ENCODE data around the gene EGLN2. TPM values are rescaled to one million over a fixed set of nuclear protein-coding genes. Genes with fewer than 3 reads are reported as not detected.

Gene EGLN2
- total RNA-seq, 1 donor from 2014 or later = 37.1 TPM

DNA sequence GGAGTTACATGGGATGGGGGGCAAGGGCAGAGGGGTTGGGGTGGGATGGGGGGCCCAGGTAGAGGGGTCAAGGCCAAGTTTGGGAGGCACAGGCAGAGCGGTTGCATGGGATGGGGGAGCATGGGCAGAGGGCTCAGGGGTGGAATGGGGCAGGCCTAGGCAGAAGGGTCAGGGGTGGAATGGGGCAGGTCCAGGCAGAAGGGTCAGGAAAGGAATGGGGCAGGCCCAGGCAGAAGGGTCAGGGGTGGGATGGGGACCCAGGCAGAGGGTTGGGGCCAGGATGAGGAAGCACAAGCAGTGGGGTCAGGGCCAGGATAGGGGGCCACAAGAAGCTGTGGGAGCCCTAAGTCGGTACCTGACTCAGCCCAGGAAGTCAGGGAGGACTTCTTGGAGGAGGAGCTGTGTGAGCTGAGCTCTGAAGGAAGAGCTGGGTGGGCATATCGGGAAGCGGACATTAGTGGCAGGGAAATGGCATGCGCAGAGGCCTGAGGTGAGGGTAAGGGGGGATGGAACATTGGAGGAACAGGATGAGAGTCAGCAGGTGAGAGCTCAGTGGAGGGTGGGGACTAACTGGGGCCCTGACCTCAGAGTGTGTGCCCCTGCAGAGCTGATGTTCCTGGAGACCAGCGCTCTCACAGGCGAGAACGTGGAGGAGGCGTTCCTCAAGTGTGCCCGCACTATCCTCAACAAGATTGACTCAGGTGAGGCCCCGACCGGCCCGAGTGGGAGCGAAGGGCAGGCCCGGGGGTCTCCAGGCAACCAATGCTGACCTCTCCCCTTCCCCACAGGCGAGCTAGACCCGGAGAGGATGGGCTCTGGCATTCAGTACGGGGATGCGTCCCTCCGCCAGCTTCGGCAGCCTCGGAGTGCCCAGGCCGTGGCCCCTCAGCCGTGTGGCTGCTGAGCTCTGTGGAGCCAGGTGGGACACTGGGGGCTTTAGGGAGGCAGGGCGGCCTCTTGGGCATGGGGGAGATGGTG lies 12.6 kb upstream of the EGLN2 start:
- H3K4me3 ChIP-seq (ENCODE audit: low read length in 3 of 3) = no peak overlapping the region
- peaks cover 3 to 7% (median 4%) of the 10 kb centered on the region in 3 donors for H3K36me3 ChIP-seq (ENCODE audit: control insufficient read depth in 3 of 3, insufficient read depth in 3 of 3, low read length in 3 of 3)

DNA sequence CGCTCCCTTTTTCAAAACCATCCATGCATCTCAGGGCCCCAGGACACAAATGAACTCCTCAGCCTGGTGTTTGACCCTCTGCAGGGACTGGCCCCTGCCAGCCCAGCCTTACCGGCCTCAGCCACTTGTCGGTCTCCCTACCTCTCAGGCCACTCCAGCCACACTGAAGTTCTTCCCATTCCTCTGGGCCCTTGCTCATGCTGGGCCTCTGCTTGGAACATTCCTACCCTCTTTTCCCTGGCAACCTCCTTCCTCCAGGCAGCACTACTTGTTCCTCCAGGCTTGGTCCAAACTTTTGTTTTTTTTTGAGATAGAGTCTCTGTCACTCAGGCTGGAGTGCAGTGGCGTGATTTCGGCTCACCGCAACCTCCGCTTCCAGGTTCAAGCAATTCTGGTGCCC lies 7.6 kb upstream of the EGLN2 start:
- no peaks in the 10 kb centered on the region for H3K4me1 ChIP-seq (ENCODE audit: control insufficient read depth in 3 of 3, insufficient read depth in 3 of 3, low read length in 3 of 3)

More for the DNA sequence above, 12.6 kb upstream of the EGLN2 start:
- Histone ChIP-seq H3K9me3 (ENCODE audit: control insufficient read depth in 3 of 3, low read length in 3 of 3) (no peaks in the 10 kb centered on the region), H3K27ac (ENCODE audit: low read depth, low read length) (no peak overlapping the region), H3K4me1 (ENCODE audit: control insufficient read depth in 3 of 3, insufficient read depth in 3 of 3, low read length in 3 of 3) (no peaks in the 10 kb centered on the region), H3K27me3 (ENCODE audit: control insufficient read depth in 3 of 3, insufficient read depth in 3 of 3, low read length in 3 of 3) (no peaks in the 10 kb centered on the region), H3K9ac (ENCODE audit: low read depth in 1 of 3, low read length in 3 of 3) (no peak overlapping the region)

DNA sequence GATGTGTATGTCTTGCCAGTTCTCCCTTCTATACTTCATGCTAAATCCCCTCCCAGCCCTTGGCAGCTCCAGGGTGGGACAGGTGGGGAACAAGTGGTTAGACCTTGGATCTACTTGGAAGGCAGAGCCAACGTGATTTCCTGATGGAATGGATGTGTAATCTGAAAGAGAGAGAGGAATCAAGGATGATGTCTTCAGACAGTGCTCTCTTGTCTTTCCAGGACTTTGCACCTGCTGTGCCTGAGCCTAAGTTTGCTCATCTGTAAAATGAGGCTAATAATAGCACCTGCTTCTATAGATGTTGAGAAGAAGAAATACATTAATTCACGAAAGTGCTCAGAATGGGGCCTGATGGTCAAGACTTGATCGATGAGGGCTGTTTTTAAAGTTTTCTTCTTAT lies 7.0 kb upstream of the EGLN2 start:
- H3K9me3 ChIP-seq (ENCODE audit: control insufficient read depth in 3 of 3, low read length in 3 of 3) = no peaks in the 10 kb centered on the region
- H3K27ac ChIP-seq (ENCODE audit: low read depth, low read length) = no peak overlapping the region
- H3K4me3 ChIP-seq (ENCODE audit: low read length in 3 of 3) = no peak overlapping the region
- no peaks in the 10 kb centered on the region for H3K4me1 ChIP-seq (ENCODE audit: control insufficient read depth in 3 of 3, insufficient read depth in 3 of 3, low read length in 3 of 3)
- H3K9ac ChIP-seq (ENCODE audit: low read depth in 1 of 3, low read length in 3 of 3) = no peak overlapping the region
- no peaks in the 10 kb centered on the region for H3K27me3 ChIP-seq (ENCODE audit: control insufficient read depth in 3 of 3, insufficient read depth in 3 of 3, low read length in 3 of 3)
- peaks cover under 1 to 3% (median 3%) of the 10 kb centered on the region in 3 donors for H3K36me3 ChIP-seq (ENCODE audit: control insufficient read depth in 3 of 3, insufficient read depth in 3 of 3, low read length in 3 of 3)

More for the DNA sequence above, 7.6 kb upstream of the EGLN2 start:
- no peak overlapping the region for H3K27ac ChIP-seq (ENCODE audit: low read depth, low read length)
- no peak overlapping the region for H3K9ac ChIP-seq (ENCODE audit: low read depth in 1 of 3, low read length in 3 of 3)
- peaks cover 3 to 7% (median 4%) of the 10 kb centered on the region in 3 donors for H3K36me3 ChIP-seq (ENCODE audit: control insufficient read depth in 3 of 3, insufficient read depth in 3 of 3, low read length in 3 of 3)
- no peaks in the 10 kb centered on the region for H3K9me3 ChIP-seq (ENCODE audit: control insufficient read depth in 3 of 3, low read length in 3 of 3)
- no peaks in the 10 kb centered on the region for H3K27me3 ChIP-seq (ENCODE audit: control insufficient read depth in 3 of 3, insufficient read depth in 3 of 3, low read length in 3 of 3)
- no peak overlapping the region for H3K4me3 ChIP-seq (ENCODE audit: low read length in 3 of 3)

DNA sequence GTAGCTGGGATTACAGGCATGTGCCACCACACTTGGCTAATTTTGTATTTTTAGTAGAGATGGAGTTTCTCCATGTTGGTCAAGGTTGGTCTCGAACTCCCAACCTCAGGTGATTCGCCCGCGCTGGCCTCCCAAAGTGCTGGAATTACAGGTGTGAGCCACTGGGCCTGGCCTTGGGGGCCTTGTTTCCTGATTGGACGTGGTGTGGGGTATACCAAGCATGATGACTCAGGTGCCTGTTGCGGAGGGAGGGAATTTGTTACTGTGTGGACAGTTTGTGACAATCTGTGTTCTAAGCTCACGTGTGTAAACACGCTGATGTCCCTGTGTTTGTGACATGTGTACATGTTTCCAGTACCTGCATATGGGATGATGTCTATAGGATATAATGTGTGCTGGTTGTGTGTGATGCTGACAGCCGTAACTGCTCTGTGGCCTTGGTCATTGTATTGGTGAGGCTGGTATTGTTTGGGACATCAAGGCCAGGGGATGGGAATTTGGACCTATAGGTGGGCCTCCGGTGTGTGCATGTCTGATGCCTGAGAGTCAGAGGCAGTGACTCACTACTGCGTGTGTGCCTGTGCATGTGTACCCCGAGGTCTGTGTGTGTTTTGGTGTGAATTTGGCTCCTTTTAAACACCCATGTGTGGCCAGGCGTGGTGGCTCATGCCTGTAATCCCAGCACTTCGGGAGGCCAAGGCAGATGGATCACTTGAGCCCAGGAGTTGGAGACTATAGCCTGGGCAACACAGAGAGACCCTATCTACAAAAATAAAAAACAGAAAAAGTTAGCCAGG lies 1.6 kb upstream of the EGLN2 start:
- H3K4me1 ChIP-seq (ENCODE audit: control insufficient read depth in 3 of 3, insufficient read depth in 3 of 3, low read length in 3 of 3) = peaks cover 30 to 33% (median 30%) of the 10 kb centered on the region in 3 donors
- H3K4me3 ChIP-seq (ENCODE audit: low read length in 3 of 3) = no peak overlapping the region
- H3K27ac ChIP-seq (ENCODE audit: low read depth, low read length) = peak overlapping the region; percentile 93
- peaks cover 11 to 18% (median 16%) of the 10 kb centered on the region in 3 donors for H3K36me3 ChIP-seq (ENCODE audit: control insufficient read depth in 3 of 3, insufficient read depth in 3 of 3, low read length in 3 of 3)
- H3K9ac ChIP-seq (ENCODE audit: low read depth in 1 of 3, low read length in 3 of 3) = peak overlapping the region in 2 of 3 donors; percentile 69 to 86
- H3K9me3 ChIP-seq (ENCODE audit: control insufficient read depth in 3 of 3, low read length in 3 of 3) = no peaks in the 10 kb centered on the region
- no peaks in the 10 kb centered on the region for H3K27me3 ChIP-seq (ENCODE audit: control insufficient read depth in 3 of 3, insufficient read depth in 3 of 3, low read length in 3 of 3)

DNA sequence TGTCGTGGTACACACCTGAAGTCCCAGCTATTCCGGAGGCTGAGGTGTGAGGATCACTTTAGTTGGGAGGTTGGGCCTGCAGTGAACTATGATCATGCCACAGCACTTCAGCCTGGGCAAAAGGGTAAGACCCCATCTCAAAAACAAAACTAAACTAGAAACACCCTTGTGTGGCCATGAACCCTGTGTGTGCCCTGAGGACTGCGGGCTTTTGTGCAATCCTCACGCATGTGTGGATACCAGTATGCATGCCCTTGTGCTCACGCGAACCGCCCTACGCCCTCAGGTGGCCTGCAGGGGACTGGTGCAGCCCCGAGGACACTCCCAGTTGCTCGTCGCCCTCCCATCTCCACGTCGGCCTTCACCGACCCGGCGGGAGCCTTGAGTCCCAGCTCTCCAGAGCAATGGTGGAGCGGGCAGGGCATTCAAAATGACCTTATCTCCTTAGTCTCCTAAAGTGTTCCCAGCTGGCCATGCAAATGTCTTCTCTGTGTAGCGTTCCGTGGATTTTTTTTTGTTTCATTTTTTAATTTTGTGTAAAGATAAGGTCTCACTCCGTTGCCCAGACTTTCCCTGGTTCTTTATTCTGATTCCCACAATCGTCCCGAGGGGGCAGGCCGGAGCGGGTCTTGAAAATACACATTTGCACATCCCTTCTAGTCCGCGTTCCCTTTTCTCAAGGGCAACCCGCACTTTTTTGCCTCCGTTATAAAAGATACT lies 868 bp upstream of the EGLN2 start:
- H3K9me3 ChIP-seq (ENCODE audit: control insufficient read depth in 3 of 3, low read length in 3 of 3) = no peaks in the 10 kb centered on the region
- peak overlapping the region; percentile 72 to 92 (median 83) for H3K4me3 ChIP-seq (ENCODE audit: low read length in 3 of 3)
- H3K27me3 ChIP-seq (ENCODE audit: control insufficient read depth in 3 of 3, insufficient read depth in 3 of 3, low read length in 3 of 3) = no peaks in the 10 kb centered on the region
- peaks cover 37 to 41% (median 38%) of the 10 kb centered on the region in 3 donors for H3K4me1 ChIP-seq (ENCODE audit: control insufficient read depth in 3 of 3, insufficient read depth in 3 of 3, low read length in 3 of 3)
- peaks cover 11 to 18% (median 16%) of the 10 kb centered on the region in 3 donors for H3K36me3 ChIP-seq (ENCODE audit: control insufficient read depth in 3 of 3, insufficient read depth in 3 of 3, low read length in 3 of 3)
- peak overlapping the region; percentile 93 for H3K27ac ChIP-seq (ENCODE audit: low read depth, low read length)
- H3K9ac ChIP-seq (ENCODE audit: low read depth in 1 of 3, low read length in 3 of 3) = peak overlapping the region; percentile 69 to 86 (median 75)

DNA sequence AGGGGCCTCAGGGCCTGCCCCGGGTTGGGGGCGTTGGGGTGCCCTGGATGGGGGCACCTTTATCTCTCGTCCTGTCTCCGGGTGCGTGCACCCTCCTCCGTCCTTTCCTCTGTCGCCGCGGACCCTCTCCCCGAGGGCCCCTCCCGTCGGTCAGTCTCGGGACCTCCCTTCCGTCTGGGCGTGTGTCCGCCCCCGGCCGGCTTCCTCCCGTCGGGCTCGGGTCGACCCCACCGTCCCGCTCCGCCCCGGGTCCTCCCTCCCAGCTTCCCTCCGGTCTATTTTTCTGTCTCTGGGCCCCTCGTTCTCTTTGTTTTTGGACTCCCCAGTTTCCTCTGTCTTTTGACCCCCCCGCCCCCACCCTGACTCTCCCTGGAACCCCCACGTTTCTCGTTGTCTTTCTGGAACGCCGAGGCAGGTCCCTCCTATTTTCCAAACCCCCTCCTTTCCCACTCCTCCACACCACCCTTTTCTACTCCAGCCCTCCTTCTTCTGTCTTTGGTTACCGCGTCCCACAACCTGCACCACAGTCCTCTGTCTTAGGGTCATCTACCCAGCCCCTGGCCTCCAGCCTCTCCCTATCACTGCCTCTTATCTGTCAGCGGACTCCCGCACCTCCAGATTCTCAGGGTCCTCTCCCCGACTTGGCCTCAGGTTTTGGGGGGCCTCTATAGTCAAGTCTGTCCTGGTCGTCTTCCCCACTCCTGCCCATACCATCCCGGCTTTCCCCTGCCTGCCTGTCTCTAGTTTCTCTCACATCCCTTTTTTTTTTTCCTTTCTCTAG lies 757 bp downstream of the EGLN2 start:
- peaks cover 54 to 57% (median 54%) of the 10 kb centered on the region in 3 donors for H3K4me1 ChIP-seq (ENCODE audit: control insufficient read depth in 3 of 3, insufficient read depth in 3 of 3, low read length in 3 of 3)
- peak overlapping the region; percentile 66 to 87 (median 86) for H3K9ac ChIP-seq (ENCODE audit: low read depth in 1 of 3, low read length in 3 of 3)
- peak overlapping the region; percentile 72 to 81 (median 80) for H3K4me3 ChIP-seq (ENCODE audit: low read length in 3 of 3)
- peaks cover 14 to 21% (median 16%) of the 10 kb centered on the region in 3 donors for H3K36me3 ChIP-seq (ENCODE audit: control insufficient read depth in 3 of 3, insufficient read depth in 3 of 3, low read length in 3 of 3)
- peak overlapping the region; percentile 85 for H3K27ac ChIP-seq (ENCODE audit: low read depth, low read length)
- no peaks in the 10 kb centered on the region for H3K27me3 ChIP-seq (ENCODE audit: control insufficient read depth in 3 of 3, insufficient read depth in 3 of 3, low read length in 3 of 3)
- H3K9me3 ChIP-seq (ENCODE audit: control insufficient read depth in 3 of 3, low read length in 3 of 3) = no peaks in the 10 kb centered on the region

DNA sequence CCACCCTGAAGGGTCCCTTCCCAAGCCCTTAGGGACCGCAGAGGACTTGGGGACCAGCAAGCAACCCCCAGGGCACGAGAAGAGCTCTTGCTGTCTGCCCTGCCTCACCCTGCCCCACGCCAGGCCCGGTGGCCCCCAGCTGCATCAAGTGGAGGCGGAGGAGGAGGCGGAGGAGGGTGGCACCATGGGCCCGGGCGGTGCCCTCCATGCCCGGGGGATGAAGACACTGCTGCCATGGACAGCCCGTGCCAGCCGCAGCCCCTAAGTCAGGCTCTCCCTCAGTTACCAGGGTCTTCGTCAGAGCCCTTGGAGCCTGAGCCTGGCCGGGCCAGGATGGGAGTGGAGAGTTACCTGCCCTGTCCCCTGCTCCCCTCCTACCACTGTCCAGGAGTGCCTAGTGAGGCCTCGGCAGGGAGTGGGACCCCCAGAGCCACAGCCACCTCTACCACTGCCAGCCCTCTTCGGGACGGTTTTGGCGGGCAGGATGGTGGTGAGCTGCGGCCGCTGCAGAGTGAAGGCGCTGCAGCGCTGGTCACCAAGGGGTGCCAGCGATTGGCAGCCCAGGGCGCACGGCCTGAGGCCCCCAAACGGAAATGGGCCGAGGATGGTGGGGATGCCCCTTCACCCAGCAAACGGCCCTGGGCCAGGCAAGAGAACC lies 1.5 kb downstream of the EGLN2 start:
- H3K9me3 ChIP-seq (ENCODE audit: control insufficient read depth in 3 of 3, low read length in 3 of 3) = no peaks in the 10 kb centered on the region
- H3K27me3 ChIP-seq (ENCODE audit: control insufficient read depth in 3 of 3, insufficient read depth in 3 of 3, low read length in 3 of 3) = no peaks in the 10 kb centered on the region
- H3K27ac ChIP-seq (ENCODE audit: low read depth, low read length) = peak overlapping the region; percentile 85
- peaks cover 61 to 64% (median 61%) of the 10 kb centered on the region in 3 donors for H3K4me1 ChIP-seq (ENCODE audit: control insufficient read depth in 3 of 3, insufficient read depth in 3 of 3, low read length in 3 of 3)
- H3K4me3 ChIP-seq (ENCODE audit: low read length in 3 of 3) = peak overlapping the region; percentile 72 to 81 (median 80)
- H3K9ac ChIP-seq (ENCODE audit: low read depth in 1 of 3, low read length in 3 of 3) = peak overlapping the region; percentile 66 to 87 (median 86)
- peaks cover 14 to 24% (median 16%) of the 10 kb centered on the region in 3 donors for H3K36me3 ChIP-seq (ENCODE audit: control insufficient read depth in 3 of 3, insufficient read depth in 3 of 3, low read length in 3 of 3)

DNA sequence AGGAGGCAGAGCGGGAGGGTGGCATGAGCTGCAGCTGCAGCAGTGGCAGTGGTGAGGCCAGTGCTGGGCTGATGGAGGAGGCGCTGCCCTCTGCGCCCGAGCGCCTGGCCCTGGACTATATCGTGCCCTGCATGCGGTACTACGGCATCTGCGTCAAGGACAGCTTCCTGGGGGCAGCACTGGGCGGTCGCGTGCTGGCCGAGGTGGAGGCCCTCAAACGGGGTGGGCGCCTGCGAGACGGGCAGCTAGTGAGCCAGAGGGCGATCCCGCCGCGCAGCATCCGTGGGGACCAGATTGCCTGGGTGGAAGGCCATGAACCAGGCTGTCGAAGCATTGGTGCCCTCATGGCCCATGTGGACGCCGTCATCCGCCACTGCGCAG lies 2.0 kb downstream of the EGLN2 start:
- H3K9me3 ChIP-seq (ENCODE audit: control insufficient read depth in 3 of 3, low read length in 3 of 3) = no peaks in the 10 kb centered on the region
- peaks cover 14 to 24% (median 16%) of the 10 kb centered on the region in 3 donors for H3K36me3 ChIP-seq (ENCODE audit: control insufficient read depth in 3 of 3, insufficient read depth in 3 of 3, low read length in 3 of 3)
- H3K4me3 ChIP-seq (ENCODE audit: low read length in 3 of 3) = peak overlapping the region; percentile 56 to 81 (median 80)
- H3K9ac ChIP-seq (ENCODE audit: low read depth in 1 of 3, low read length in 3 of 3) = peak overlapping the region; percentile 14 to 87 (median 70)
- peak overlapping the region; percentile 85 for H3K27ac ChIP-seq (ENCODE audit: low read depth, low read length)
- no peaks in the 10 kb centered on the region for H3K27me3 ChIP-seq (ENCODE audit: control insufficient read depth in 3 of 3, insufficient read depth in 3 of 3, low read length in 3 of 3)
- H3K4me1 ChIP-seq (ENCODE audit: control insufficient read depth in 3 of 3, insufficient read depth in 3 of 3, low read length in 3 of 3) = peaks cover 66 to 69% (median 66%) of the 10 kb centered on the region in 3 donors

Measured in skeletal muscle tissue (tissue), 4 donors.